Measurements from ENCODE around the gene TMEM43. TPM values are rescaled to one million over a fixed set of nuclear protein-coding genes. Genes with fewer than 3 reads are reported as not detected.

The TMEM43 gene
- total RNA-seq, 2 donors from 2014 or later: 38.4 to 39.9 TPM

- DNase-seq: no peak
- H3K36me3 Mint-ChIP-seq (ENCODE audit: insufficient read depth in 2 of 2): peaks cover 2 to 9% of the 10 kb centered on the region in 2 donors
- no peak overlapping the region for H3K27ac Mint-ChIP-seq
Measured at GRCh38 chr3:14152233-14152962, 27.5 kb downstream of the TMEM43 start.

GRCh38 chr3:14152963-14153355, 28.1 kb downstream of the TMEM43 start:
- no peak overlapping the region for H3K27ac Mint-ChIP-seq
- no peak for ATAC-seq (replicated peaks in 1 of 2)
- H3K27me3 Mint-ChIP-seq (ENCODE audit: low read depth): no peaks in the 10 kb centered on the region
- peaks cover 4 to 10% of the 10 kb centered on the region in 2 donors for H3K36me3 Mint-ChIP-seq (ENCODE audit: insufficient read depth in 2 of 2)
- no peak for DNase-seq
- no peaks in the 10 kb centered on the region for H3K4me1 Mint-ChIP-seq (ENCODE audit: low read depth)
- no peaks in the 10 kb centered on the region for H3K9me3 Mint-ChIP-seq
- no peak overlapping the region for H3K4me3 Mint-ChIP-seq

More at GRCh38 chr3:14152233-14152962, 27.5 kb downstream of the TMEM43 start:
- no peak for ATAC-seq (replicated peaks in 1 of 2)
- no peaks in the 10 kb centered on the region for H3K4me1 Mint-ChIP-seq (ENCODE audit: low read depth)
- no peak overlapping the region for H3K4me3 Mint-ChIP-seq
- H3K27me3 Mint-ChIP-seq (ENCODE audit: low read depth): no peaks in the 10 kb centered on the region
- H3K9me3 Mint-ChIP-seq: no peaks in the 10 kb centered on the region

DNA sequence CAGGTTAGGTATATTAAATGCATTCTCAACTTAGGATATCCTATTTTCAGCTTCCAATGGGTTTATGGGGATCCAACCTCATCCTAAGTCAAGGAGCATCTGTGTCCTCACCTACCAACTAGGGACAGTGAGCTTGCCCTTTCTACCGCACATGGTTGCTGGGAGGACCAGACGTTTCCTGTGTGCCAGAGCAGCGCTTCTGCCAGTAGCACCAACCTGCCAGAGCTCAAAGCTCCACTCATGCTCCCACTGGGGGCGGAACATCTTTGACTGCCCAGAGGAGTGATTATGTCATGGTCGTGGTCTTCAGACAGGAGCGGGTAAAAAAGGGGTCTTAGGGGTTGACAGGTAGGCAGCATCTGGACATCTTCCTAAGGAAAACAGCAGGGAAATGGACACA, 28.8 kb downstream of the TMEM43 start:
- Mint-ChIP-seq H3K9me3 (no peaks in the 10 kb centered on the region), H3K27me3 (ENCODE audit: low read depth) (no peaks in the 10 kb centered on the region)
- no peak for DNase-seq

DNA sequence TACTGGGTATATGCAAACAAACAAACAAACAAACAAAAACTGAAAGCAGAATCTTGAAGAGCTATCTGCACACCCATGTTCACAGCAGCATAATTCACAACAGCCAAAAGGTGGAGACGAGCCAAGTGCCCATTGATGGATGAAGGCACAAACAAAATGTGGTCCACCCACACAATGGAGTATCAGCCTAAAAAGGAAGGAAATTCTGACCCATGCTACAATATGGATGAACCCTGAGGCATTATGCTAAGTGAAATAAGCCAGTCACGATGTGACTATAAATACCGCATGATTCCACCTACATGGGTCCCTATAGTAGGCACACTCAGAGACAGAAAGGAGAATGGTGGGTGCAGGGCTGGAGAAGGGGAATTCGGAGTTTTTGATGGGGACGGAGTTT, 29.4 kb downstream of the TMEM43 start:
- Mint-ChIP-seq H3K4me1 (ENCODE audit: low read depth) (no peaks in the 10 kb centered on the region), H3K36me3 (ENCODE audit: insufficient read depth in 2 of 2) (peaks cover 10 to 22% of the 10 kb centered on the region in 2 donors), H3K9me3 (no peaks in the 10 kb centered on the region), H3K4me3 (no peak overlapping the region), H3K27me3 (ENCODE audit: low read depth) (no peaks in the 10 kb centered on the region), H3K27ac (no peak overlapping the region)
- ATAC-seq (replicated peaks in 1 of 2) (no peak), DNase-seq (no peak)

More for the DNA sequence above, 28.8 kb downstream of the TMEM43 start:
- no peaks in the 10 kb centered on the region for H3K4me1 Mint-ChIP-seq (ENCODE audit: low read depth)
- H3K36me3 Mint-ChIP-seq (ENCODE audit: insufficient read depth in 2 of 2): peaks cover 8 to 17% of the 10 kb centered on the region in 2 donors
- no peak overlapping the region for H3K27ac Mint-ChIP-seq
- H3K4me3 Mint-ChIP-seq: no peak overlapping the region
- ATAC-seq (replicated peaks in 1 of 2): no peak

DNA sequence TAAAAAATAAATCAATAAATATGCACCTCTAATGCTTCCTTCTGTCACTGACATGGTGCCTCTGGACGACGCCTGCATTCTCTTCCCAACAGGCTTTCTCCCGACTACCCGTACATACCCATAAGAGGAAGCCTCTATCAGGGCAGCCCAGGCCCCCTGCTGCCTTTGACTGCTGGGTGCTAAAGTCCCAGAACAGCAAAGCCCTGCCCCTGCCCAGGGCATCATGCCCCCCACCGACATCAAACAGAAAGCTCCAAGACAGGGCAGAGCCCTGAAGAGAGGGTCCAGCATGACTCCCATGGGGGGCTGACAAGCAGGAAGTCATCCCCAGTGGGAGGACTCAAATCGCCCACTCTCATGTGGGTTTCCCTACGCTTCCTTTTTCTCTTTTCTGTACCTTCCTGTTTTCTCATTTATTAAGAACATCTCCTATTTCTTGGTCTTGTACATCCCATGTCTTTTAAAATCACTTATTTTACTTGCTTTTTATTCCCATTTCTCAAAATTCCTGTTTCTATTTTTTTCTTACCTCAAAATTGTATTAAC, 30.1 kb downstream of the TMEM43 start:
- no peaks in the 10 kb centered on the region for H3K27me3 Mint-ChIP-seq (ENCODE audit: low read depth)
- H3K27ac Mint-ChIP-seq: no peak overlapping the region
- peaks cover 10 to 25% of the 10 kb centered on the region in 2 donors for H3K36me3 Mint-ChIP-seq (ENCODE audit: insufficient read depth in 2 of 2)
- H3K9me3 Mint-ChIP-seq: no peaks in the 10 kb centered on the region
- DNase-seq (no peak), ATAC-seq (replicated peaks in 1 of 2) (no peak)
- no peaks in the 10 kb centered on the region for H3K4me1 Mint-ChIP-seq (ENCODE audit: low read depth)
- no peak overlapping the region for H3K4me3 Mint-ChIP-seq

DNA sequence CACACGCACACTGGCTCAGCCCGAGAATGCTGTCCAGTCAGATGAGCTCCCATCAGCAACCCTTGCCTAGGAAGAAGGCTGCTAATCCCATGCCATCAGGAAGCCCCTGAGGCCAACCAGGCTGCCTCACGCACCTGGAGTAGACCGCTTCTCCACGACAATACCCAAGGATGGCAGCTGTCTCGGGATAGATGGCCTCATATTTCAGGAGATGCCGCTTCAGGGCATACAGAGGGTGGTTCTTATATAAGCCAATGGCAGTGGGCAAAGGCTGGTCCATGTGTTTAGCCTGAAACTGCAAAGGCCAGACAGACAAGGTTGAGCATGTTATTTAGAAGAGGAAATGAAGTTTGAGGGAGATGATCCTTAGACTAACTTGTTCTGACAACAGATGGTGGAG, 31.3 kb downstream of the TMEM43 start:
- no peak for DNase-seq
- no peaks in the 10 kb centered on the region for H3K4me1 Mint-ChIP-seq (ENCODE audit: low read depth)
- H3K27ac Mint-ChIP-seq: peak overlapping the region; percentile 62
- ATAC-seq (replicated peaks in 1 of 2): no peak
- no peaks in the 10 kb centered on the region for H3K27me3 Mint-ChIP-seq (ENCODE audit: low read depth)
- peaks cover 13 to 37% of the 10 kb centered on the region in 2 donors for H3K36me3 Mint-ChIP-seq (ENCODE audit: insufficient read depth in 2 of 2)
- no peaks in the 10 kb centered on the region for H3K9me3 Mint-ChIP-seq
- H3K4me3 Mint-ChIP-seq: no peak overlapping the region

DNA sequence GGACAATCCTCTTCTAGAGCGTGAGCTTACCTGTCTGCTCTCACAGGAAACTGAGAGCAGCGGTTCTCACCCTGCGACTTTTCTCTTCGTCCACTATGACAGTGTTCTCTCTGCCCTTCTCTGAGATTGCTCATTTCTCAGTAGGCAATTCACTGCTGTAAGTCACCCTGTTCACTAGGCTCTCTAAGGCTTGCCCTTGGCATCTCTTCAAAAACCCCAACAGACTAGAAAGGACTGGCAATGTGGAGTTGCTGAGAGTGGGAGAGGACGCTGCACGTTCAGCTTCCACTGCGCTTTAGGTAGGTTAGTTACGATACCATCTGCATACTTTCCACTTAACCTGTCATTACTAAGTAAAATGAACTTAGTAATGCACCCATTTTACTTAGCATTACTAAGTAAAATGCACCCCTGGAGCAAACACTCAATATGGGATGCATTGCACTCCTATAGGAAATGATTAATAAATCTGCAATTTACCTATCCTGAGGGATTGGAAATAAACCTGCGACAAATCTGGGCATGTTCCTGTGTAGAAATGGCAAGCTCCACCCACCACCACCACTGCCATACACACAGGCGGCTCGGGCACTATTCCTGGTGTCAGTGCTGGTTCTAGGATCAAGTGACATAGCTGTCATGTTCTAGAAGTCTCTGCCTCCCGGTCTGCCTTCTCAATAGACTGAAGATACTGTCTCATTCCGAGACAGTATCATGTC, 32.1 kb downstream of the TMEM43 start:
- ATAC-seq (replicated peaks in 1 of 2) (peak in 1 of 2 donors; percentile 39), DNase-seq (no peak)
- Mint-ChIP-seq H3K27ac (no peak overlapping the region), H3K36me3 (ENCODE audit: insufficient read depth in 2 of 2) (peaks cover 19 to 45% of the 10 kb centered on the region in 2 donors), H3K9me3 (peaks cover 5 to 6% of the 10 kb centered on the region in 2 donors), H3K4me3 (no peak overlapping the region), H3K27me3 (ENCODE audit: low read depth) (no peaks in the 10 kb centered on the region), H3K4me1 (ENCODE audit: low read depth) (no peaks in the 10 kb centered on the region)

DNA sequence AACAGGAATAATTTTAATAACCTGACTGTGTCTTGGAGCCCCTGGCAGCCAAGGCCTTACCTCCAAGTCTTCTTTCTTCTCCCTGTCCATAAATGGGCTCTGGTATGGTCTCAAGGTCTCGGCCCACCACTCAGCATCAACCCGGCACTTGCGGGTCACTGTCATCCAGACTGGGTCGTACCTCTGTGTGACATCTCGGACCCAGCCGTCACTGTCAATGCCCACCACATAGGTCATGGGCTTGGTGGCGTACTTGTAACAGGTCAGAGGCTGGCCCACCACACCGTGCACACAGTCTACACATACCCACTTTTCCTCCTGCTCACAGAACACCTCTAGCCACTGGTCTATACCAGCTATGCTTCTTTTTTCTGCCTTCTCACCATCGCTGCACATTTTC, 33.1 kb downstream of the TMEM43 start:
- DNase-seq (no peak), ATAC-seq (replicated peaks in 1 of 2) (no peak)
- Mint-ChIP-seq H3K4me3 (no peak overlapping the region), H3K36me3 (ENCODE audit: insufficient read depth in 2 of 2) (peaks cover 28 to 55% of the 10 kb centered on the region in 2 donors), H3K9me3 (peaks cover 6 to 10% of the 10 kb centered on the region in 2 donors), H3K27ac (peak overlapping the region; percentile 52), H3K27me3 (ENCODE audit: low read depth) (no peaks in the 10 kb centered on the region), H3K4me1 (ENCODE audit: low read depth) (no peaks in the 10 kb centered on the region)

DNA sequence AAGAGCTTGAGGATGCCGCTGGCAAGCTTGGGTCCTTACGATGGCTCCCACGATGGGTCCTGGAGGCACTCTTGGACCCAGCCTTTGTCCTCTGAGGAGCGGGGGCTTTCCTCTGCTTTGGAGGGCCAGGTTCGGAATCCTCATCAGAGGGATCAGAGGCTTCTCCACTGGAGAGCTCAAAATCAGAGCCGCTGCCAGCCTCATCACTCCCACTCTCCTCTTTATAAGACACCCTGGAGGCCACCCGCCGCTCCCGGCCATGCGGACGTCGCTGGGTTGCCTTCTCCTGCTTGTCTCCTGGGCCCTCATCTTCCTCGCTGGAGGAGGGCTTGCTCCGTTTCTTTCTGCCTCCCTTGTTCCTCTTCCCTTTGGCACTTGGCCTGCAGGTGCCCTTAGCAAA, 33.5 kb downstream of the TMEM43 start:
- peaks cover 6 to 10% of the 10 kb centered on the region in 2 donors for H3K9me3 Mint-ChIP-seq
- DNase-seq: no peak
- peak overlapping the region; percentile 52 for H3K27ac Mint-ChIP-seq
- H3K4me1 Mint-ChIP-seq (ENCODE audit: low read depth): no peaks in the 10 kb centered on the region
- no peaks in the 10 kb centered on the region for H3K27me3 Mint-ChIP-seq (ENCODE audit: low read depth)
- H3K4me3 Mint-ChIP-seq: no peak overlapping the region
- ATAC-seq (replicated peaks in 1 of 2): no peak
- peaks cover 28 to 59% of the 10 kb centered on the region in 2 donors for H3K36me3 Mint-ChIP-seq (ENCODE audit: insufficient read depth in 2 of 2)

GRCh38 chr3:14159426-14159825, 34.6 kb downstream of the TMEM43 start:
- ATAC-seq (replicated peaks in 1 of 2) (no peak), DNase-seq (no peak)
- Mint-ChIP-seq H3K36me3 (ENCODE audit: insufficient read depth in 2 of 2) (peaks cover 26 to 67% of the 10 kb centered on the region in 2 donors), H3K27ac (no peak overlapping the region), H3K27me3 (ENCODE audit: low read depth) (no peaks in the 10 kb centered on the region), H3K9me3 (peaks cover 6 to 10% of the 10 kb centered on the region in 2 donors), H3K4me3 (no peak overlapping the region), H3K4me1 (ENCODE audit: low read depth) (no peaks in the 10 kb centered on the region)

GRCh38 chr3:14161282-14161681, 36.4 kb downstream of the TMEM43 start:
- no peaks in the 10 kb centered on the region for H3K4me1 Mint-ChIP-seq (ENCODE audit: low read depth)
- no peak for ATAC-seq (replicated peaks in 1 of 2)
- DNase-seq: no peak
- no peaks in the 10 kb centered on the region for H3K27me3 Mint-ChIP-seq (ENCODE audit: low read depth)
- no peak overlapping the region for H3K4me3 Mint-ChIP-seq
- peaks cover 33 to 69% of the 10 kb centered on the region in 2 donors for H3K36me3 Mint-ChIP-seq (ENCODE audit: insufficient read depth in 2 of 2)
- H3K27ac Mint-ChIP-seq: no peak overlapping the region
- H3K9me3 Mint-ChIP-seq: peaks cover 6 to 10% of the 10 kb centered on the region in 2 donors

GRCh38 chr3:14162178-14162577, 37.3 kb downstream of the TMEM43 start:
- Mint-ChIP-seq H3K4me1 (ENCODE audit: low read depth) (no peaks in the 10 kb centered on the region), H3K27me3 (ENCODE audit: low read depth) (no peaks in the 10 kb centered on the region), H3K4me3 (no peak overlapping the region), H3K9me3 (peaks cover 6 to 10% of the 10 kb centered on the region in 2 donors), H3K27ac (no peak overlapping the region), H3K36me3 (ENCODE audit: insufficient read depth in 2 of 2) (peaks cover 33 to 70% of the 10 kb centered on the region in 2 donors)
- ATAC-seq (replicated peaks in 1 of 2) (no peak), DNase-seq (no peak)

DNA sequence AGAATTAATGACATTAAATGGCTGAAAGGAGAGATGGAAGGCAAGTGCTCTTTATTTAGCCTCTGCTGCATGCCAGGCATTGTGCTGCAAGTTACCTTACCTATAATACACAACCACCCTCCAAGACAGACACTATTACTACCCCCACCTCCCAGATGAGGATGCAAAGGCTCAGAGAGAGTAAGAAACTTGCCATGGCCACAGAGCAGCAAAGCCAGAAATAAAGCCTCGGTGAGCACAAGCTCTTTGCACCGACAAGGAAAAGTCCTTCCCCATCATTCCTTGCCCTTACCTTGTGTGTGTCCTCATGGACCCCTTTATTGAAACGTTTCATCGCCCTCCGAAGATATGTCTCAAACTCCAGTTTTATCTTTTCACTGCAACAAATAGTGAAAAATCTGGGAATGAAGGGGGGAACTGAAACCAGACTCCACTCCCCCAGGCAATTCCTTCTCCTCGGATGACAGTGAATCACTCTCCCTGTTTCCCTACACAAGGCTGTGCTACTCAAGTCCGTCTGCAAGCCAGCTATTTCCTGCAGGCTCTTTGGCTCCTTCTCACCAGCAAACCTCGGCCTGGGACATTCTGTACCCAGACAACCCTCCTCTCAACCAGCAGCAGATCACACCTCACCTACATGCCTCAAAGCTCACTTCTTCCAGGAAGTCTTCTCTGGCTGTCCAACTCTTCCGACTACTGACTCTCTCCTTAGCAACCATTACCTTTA, 42.2 kb downstream of the TMEM43 start:
- H3K36me3 Mint-ChIP-seq (ENCODE audit: insufficient read depth in 2 of 2): peaks cover 24 to 63% of the 10 kb centered on the region in 2 donors
- peaks cover 0 to 5% of the 10 kb centered on the region in 2 donors for H3K9me3 Mint-ChIP-seq
- DNase-seq (no peak), ATAC-seq (replicated peaks in 1 of 2) (no peak)
- H3K27ac Mint-ChIP-seq: peak overlapping the region; percentile 85
- peaks cover 16% of the 10 kb centered on the region for H3K4me1 Mint-ChIP-seq (ENCODE audit: low read depth)
- H3K4me3 Mint-ChIP-seq: no peak overlapping the region
- H3K27me3 Mint-ChIP-seq (ENCODE audit: low read depth): no peaks in the 10 kb centered on the region

All from activated T-cell treated with anti-CD3 and anti-CD28 coated beads, Interleukin-2, amount 50 U/mL, for 72 hours (primary cell).